WTC11 (cell line): Measurements from ENCODE around the gene TMEM258. TPM values are rescaled to one million over a fixed set of nuclear protein-coding genes. Genes with fewer than 3 reads are reported as not detected.

Experiments used
- ATAC-seq: fragments of 200-7000 bp; cut with Tn5 transposase; 2 replicates; pipeline ENCODE4 v1.10.0; 2021; ENCODE audit warnings: mild to moderate bottlenecking, moderate library complexity
- CTCF ChIA-PET: fragments of 300-600 bp; sonication (Branson Sonifier 250); formaldehyde crosslinking; loops from one replicate; lab custom pipeline; 2021; ENCODE audit warnings: antibody characterized with exemption; lab: Charles Lee
- POLR2A ChIA-PET: fragments of 350-600 bp; sonication (Branson Sonifier 250); formaldehyde crosslinking; loops from one replicate; lab custom pipeline; 2021; ENCODE audit warnings: antibody characterized with exemption; lab: Charles Lee
- DNase-seq: peaks from one replicate; pipeline ENCODE4 v3.0.0; 2021; ENCODE audit warnings: low spot score
- H3K27ac Mint-ChIP-seq: 2 replicates; pipeline ENCODE4 v1.8.0; 2021; ENCODE audit warnings: mixed read lengths
- H3K27me3 Mint-ChIP-seq: 2 replicates; pipeline ENCODE4 v1.8.0; 2021; ENCODE audit warnings: low read depth, mild to moderate bottlenecking, moderate library complexity, mixed read lengths
- H3K36me3 Mint-ChIP-seq: 2 replicates; pipeline ENCODE4 v1.8.0; 2021; ENCODE audit warnings: mixed read lengths
- H3K4me1 Mint-ChIP-seq: 2 replicates; pipeline ENCODE4 v1.8.0; 2022; ENCODE audit warnings: mixed read lengths
- H3K4me3 Mint-ChIP-seq: 2 replicates; pipeline ENCODE4 v1.8.0; 2021; ENCODE audit warnings: mild to moderate bottlenecking, moderate library complexity, mixed read lengths
- H3K9me3 Mint-ChIP-seq: 2 replicates; pipeline ENCODE4 v1.8.0; 2021; ENCODE audit warnings: mixed read lengths
- CREB1 ChIP-seq: sonication (generic); formaldehyde crosslinking; IDR thresholded peaks from 2 replicates; pipeline ENCODE4 v1.8.0; 2023; ENCODE audit warnings: mild to moderate bottlenecking, missing genetic modification reagents
- ELF4 ChIP-seq: sonication (generic); formaldehyde crosslinking; IDR thresholded peaks from 2 replicates; pipeline ENCODE4 v1.8.1; 2022; ENCODE audit warnings: low read depth, mild to moderate bottlenecking, moderate library complexity, missing genetic modification reagents
- EMX1 ChIP-seq: fragments of 250-450 bp; sonication (Bioruptor Pico); IDR thresholded peaks from 2 replicates; pipeline ENCODE4 v1.8.0; 2021; ENCODE audit warnings: mild to moderate bottlenecking
- JUN ChIP-seq: sonication (generic); formaldehyde crosslinking; IDR thresholded peaks from 2 replicates; pipeline ENCODE4 v1.8.0; 2023; ENCODE audit warnings: mild to moderate bottlenecking, missing genetic modification reagents
- MXD4 ChIP-seq: fragments of 250-450 bp; sonication (Bioruptor Pico); IDR thresholded peaks from 2 replicates; pipeline ENCODE4 v1.8.0; 2021; ENCODE audit warnings: mild to moderate bottlenecking, moderate library complexity, borderline replicate concordance
- NFE2L1 ChIP-seq: sonication (generic); formaldehyde crosslinking; IDR thresholded peaks from 2 replicates; pipeline ENCODE4 v1.8.1; 2023; ENCODE audit warnings: missing genetic modification reagents
- NR3C1 ChIP-seq: sonication (generic); formaldehyde crosslinking; conservative IDR thresholded peaks from 2 replicates; pipeline ENCODE4 v1.8.1; 2023; ENCODE audit warnings: low read depth, mild to moderate bottlenecking, missing genetic modification reagents
- OVOL2 ChIP-seq: fragments of 250-450 bp; sonication (Bioruptor Pico); IDR thresholded peaks from 2 replicates; pipeline ENCODE4 v1.9.0; 2021; ENCODE audit warnings: mild to moderate bottlenecking, borderline replicate concordance
- RORB ChIP-seq: fragments of 250-450 bp; sonication (Bioruptor Pico); IDR thresholded peaks from 2 replicates; pipeline ENCODE4 v1.9.0; 2021; ENCODE audit warnings: mild to moderate bottlenecking
- SP1 ChIP-seq: sonication (generic); formaldehyde crosslinking; conservative IDR thresholded peaks from 2 replicates; pipeline ENCODE4 v1.8.1; 2022; ENCODE audit warnings: missing genetic modification reagents
- ZNF121 ChIP-seq: sonication (generic); formaldehyde crosslinking; IDR thresholded peaks from 2 replicates; pipeline ENCODE4 v1.8.0; 2023; ENCODE audit warnings: missing genetic modification reagents
- ZNF423 ChIP-seq: fragments of 250-450 bp; sonication (Bioruptor Pico); IDR thresholded peaks from 2 replicates; pipeline ENCODE4 v2.1.2; 2022; ENCODE audit warnings: mild to moderate bottlenecking, moderate library complexity
- ZNF671 ChIP-seq: fragments of 250-450 bp; sonication (Bioruptor Pico); IDR thresholded peaks from 2 replicates; pipeline ENCODE4 v1.8.0; 2021; ENCODE audit warnings: mild to moderate bottlenecking
- total RNA-seq: library from RNA; stranded (reverse); gene quantifications from 3 replicates; pipeline ENCODE4 v1.2.3, GENCODE V29; 2021
- TF ChIP-seq, protein P1 (sequence below): sonication (generic); formaldehyde crosslinking; IDR thresholded peaks from 2 replicates; pipeline ENCODE4 v1.8.0; 2022; ENCODE audit warnings: missing genetic modification reagents
- TF ChIP-seq, protein P2 (sequence below): fragments of 250-450 bp; sonication (Bioruptor Pico); IDR thresholded peaks from 2 replicates; pipeline ENCODE4 v1.9.0; 2021; ENCODE audit warnings: mild to moderate bottlenecking, borderline replicate concordance
- TF ChIP-seq, protein P3 (sequence below): sonication (generic); formaldehyde crosslinking; IDR thresholded peaks from 2 replicates; pipeline ENCODE4 v1.8.0; 2023; ENCODE audit warnings: missing genetic modification reagents
- TF ChIP-seq, protein P4 (sequence below): fragments of 250-450 bp; sonication (Bioruptor Pico); IDR thresholded peaks from 2 replicates; pipeline ENCODE4 v1.8.0; 2021; ENCODE audit warnings: mild to moderate bottlenecking
- TF ChIP-seq, protein P5 (sequence below): sonication (generic); formaldehyde crosslinking; IDR thresholded peaks from 2 replicates; pipeline ENCODE4 v1.8.0; 2022; ENCODE audit warnings: mild to moderate bottlenecking, missing genetic modification reagents
- TF ChIP-seq, protein P6 (sequence below): sonication (generic); formaldehyde crosslinking; conservative IDR thresholded peaks from 2 replicates; pipeline ENCODE4 v1.8.1; 2023; ENCODE audit warnings: mild to moderate bottlenecking, low read depth, missing genetic modification reagents, moderate library complexity

TMEM258 gene
- total RNA-seq, 1 experiment from 2014 or later, result 175 TPM

DNA sequence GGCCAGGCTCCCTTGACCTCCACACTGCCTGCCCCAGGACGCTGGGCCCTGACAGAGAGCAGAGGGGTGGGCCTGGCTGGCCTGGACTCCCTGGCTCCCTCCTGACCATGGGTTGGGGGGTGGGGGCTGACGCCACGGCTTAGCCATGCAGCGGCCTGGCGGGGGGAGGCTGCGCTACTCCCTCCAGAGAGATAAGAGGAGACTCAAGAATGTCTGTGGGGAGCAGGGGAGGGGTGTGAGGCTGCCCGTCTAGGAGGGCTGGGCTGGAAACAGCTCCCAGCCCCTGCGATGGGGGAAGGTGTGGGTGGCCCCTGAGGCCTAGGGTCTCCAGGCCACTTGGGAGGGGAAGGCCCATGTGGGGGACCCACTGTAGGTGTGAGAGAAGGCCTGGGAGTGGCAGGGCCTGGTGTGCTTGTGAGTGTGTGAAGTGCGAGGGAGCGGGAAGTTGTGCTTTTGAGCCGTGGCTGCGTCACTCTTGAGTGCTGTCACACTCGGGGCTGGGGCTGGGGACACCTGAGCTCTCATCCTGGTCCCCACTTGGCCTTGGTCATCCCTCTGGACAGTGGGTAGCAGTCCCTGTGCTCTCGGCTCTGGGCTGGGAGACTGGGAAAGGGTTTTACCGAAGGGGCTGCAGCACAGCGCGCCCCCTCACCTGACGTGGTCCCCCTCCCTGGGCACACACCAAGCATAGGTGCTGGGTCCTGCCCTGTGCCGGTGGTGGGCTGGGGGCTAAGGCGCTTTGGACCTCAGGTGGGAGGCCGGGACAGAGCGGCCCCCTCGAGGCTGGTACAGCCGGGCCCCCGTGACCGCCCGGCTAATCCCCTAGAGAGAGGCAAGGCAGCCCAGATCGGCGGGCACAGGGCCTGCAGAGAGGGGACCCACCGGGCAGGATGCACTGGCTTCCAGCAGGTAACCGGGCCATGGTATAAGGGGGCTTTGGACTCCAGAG is 37.6 kb downstream of the TMEM258 start:
- TF ChIP-seq ZNF423 (CRISPR knock-in tag), result no peak
- TF ChIP-seq, protein P1, sequence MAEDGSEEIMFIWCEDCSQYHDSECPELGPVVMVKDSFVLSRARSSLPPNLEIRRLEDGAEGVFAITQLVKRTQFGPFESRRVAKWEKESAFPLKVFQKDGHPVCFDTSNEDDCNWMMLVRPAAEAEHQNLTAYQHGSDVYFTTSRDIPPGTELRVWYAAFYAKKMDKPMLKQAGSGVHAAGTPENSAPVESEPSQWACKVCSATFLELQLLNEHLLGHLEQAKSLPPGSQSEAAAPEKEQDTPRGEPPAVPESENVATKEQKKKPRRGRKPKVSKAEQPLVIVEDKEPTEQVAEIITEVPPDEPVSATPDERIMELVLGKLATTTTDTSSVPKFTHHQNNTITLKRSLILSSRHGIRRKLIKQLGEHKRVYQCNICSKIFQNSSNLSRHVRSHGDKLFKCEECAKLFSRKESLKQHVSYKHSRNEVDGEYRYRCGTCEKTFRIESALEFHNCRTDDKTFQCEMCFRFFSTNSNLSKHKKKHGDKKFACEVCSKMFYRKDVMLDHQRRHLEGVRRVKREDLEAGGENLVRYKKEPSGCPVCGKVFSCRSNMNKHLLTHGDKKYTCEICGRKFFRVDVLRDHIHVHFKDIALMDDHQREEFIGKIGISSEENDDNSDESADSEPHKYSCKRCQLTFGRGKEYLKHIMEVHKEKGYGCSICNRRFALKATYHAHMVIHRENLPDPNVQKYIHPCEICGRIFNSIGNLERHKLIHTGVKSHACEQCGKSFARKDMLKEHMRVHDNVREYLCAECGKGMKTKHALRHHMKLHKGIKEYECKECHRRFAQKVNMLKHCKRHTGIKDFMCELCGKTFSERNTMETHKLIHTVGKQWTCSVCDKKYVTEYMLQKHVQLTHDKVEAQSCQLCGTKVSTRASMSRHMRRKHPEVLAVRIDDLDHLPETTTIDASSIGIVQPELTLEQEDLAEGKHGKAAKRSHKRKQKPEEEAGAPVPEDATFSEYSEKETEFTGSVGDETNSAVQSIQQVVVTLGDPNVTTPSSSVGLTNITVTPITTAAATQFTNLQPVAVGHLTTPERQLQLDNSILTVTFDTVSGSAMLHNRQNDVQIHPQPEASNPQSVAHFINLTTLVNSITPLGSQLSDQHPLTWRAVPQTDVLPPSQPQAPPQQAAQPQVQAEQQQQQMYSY, result no peak
- no peak for TF ChIP-seq ELF4
- no peak for TF ChIP-seq NR3C1 (CRISPR knock-in tag)
- no peak for TF ChIP-seq OVOL2 (CRISPR knock-in tag)
- TF ChIP-seq ZNF121, result no peak
- no peak for TF ChIP-seq RORB (CRISPR knock-in tag)
- TF ChIP-seq, protein P2, sequence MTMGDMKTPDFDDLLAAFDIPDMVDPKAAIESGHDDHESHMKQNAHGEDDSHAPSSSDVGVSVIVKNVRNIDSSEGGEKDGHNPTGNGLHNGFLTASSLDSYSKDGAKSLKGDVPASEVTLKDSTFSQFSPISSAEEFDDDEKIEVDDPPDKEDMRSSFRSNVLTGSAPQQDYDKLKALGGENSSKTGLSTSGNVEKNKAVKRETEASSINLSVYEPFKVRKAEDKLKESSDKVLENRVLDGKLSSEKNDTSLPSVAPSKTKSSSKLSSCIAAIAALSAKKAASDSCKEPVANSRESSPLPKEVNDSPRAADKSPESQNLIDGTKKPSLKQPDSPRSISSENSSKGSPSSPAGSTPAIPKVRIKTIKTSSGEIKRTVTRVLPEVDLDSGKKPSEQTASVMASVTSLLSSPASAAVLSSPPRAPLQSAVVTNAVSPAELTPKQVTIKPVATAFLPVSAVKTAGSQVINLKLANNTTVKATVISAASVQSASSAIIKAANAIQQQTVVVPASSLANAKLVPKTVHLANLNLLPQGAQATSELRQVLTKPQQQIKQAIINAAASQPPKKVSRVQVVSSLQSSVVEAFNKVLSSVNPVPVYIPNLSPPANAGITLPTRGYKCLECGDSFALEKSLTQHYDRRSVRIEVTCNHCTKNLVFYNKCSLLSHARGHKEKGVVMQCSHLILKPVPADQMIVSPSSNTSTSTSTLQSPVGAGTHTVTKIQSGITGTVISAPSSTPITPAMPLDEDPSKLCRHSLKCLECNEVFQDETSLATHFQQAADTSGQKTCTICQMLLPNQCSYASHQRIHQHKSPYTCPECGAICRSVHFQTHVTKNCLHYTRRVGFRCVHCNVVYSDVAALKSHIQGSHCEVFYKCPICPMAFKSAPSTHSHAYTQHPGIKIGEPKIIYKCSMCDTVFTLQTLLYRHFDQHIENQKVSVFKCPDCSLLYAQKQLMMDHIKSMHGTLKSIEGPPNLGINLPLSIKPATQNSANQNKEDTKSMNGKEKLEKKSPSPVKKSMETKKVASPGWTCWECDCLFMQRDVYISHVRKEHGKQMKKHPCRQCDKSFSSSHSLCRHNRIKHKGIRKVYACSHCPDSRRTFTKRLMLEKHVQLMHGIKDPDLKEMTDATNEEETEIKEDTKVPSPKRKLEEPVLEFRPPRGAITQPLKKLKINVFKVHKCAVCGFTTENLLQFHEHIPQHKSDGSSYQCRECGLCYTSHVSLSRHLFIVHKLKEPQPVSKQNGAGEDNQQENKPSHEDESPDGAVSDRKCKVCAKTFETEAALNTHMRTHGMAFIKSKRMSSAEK (CRISPR knock-in tag), result no peak
- no peak for TF ChIP-seq NFE2L1 (CRISPR knock-in tag)
- TF ChIP-seq, protein P3, sequence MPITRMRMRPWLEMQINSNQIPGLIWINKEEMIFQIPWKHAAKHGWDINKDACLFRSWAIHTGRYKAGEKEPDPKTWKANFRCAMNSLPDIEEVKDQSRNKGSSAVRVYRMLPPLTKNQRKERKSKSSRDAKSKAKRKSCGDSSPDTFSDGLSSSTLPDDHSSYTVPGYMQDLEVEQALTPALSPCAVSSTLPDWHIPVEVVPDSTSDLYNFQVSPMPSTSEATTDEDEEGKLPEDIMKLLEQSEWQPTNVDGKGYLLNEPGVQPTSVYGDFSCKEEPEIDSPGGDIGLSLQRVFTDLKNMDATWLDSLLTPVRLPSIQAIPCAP (CRISPR knock-in tag), result no peak
- no peak for TF ChIP-seq JUN (CRISPR knock-in tag)
- TF ChIP-seq SP1 (CRISPR knock-in tag), result no peak
- ChIA-PET CTCF (interaction anchor here (0.8 to 3.5 kb wide), 5 partner anchors 11 to 33 kb away, joined by 3 to 23 read pairs (median 8); no protein-coding TSS in a partner anchor), POLR2A (no interaction called here)
- H3K36me3 Mint-ChIP-seq, result no peaks in the 10 kb centered on the region
- H3K27me3 Mint-ChIP-seq, result peaks cover 34% of the 10 kb centered on the region
- H3K27ac Mint-ChIP-seq, result no peak overlapping the region
- H3K4me3 Mint-ChIP-seq, result no peak overlapping the region
- no peak for DNase-seq
- H3K4me1 Mint-ChIP-seq, result peaks cover 22% of the 10 kb centered on the region
- H3K9me3 Mint-ChIP-seq, result no peaks in the 10 kb centered on the region
- ATAC-seq, result no peak

DNA sequence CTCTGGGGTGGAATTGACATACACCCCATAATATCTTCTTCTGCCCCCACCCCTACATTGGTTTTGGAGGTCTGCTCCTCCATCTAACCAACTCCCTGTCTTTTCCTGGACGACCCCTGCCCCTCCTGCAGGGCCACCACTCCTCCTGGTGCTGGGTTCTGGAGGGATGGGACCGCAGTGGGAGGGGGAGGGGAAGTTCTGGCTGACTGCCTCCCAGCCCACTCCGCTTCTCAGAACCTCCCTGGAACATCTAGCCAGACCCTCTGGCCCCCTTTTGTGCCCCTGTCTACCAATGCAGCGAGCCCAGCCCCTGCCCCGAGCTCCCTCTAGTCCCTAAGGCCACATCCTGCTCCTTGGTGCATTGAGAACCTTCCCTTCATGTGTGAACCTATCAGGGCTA is 38.7 kb downstream of the TMEM258 start:
- Mint-ChIP-seq H3K27me3 (peaks cover 37% of the 10 kb centered on the region), H3K9me3 (no peaks in the 10 kb centered on the region), H3K4me3 (peak overlapping the region; percentile 77), H3K27ac (no peak overlapping the region), H3K4me1 (peaks cover 30% of the 10 kb centered on the region), H3K36me3 (no peaks in the 10 kb centered on the region)
- ATAC-seq (no peak), DNase-seq (no peak)
- POLR2A ChIA-PET, result no interaction called here
- CTCF ChIA-PET, result interaction anchor here (0.6 to 3.5 kb wide), 18 partner anchors 8 to 1164 kb away, joined by 3 to 23 read pairs (median 4); no protein-coding TSS in a partner anchor
- no peak for TF ChIP-seq CREB1 (CRISPR knock-in tag)
- no peak for TF ChIP-seq ZNF121
- TF ChIP-seq, protein P4, sequence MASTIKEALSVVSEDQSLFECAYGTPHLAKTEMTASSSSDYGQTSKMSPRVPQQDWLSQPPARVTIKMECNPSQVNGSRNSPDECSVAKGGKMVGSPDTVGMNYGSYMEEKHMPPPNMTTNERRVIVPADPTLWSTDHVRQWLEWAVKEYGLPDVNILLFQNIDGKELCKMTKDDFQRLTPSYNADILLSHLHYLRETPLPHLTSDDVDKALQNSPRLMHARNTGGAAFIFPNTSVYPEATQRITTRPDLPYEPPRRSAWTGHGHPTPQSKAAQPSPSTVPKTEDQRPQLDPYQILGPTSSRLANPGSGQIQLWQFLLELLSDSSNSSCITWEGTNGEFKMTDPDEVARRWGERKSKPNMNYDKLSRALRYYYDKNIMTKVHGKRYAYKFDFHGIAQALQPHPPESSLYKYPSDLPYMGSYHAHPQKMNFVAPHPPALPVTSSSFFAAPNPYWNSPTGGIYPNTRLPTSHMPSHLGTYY (CRISPR knock-in tag), result no peak
- TF ChIP-seq, protein P5, sequence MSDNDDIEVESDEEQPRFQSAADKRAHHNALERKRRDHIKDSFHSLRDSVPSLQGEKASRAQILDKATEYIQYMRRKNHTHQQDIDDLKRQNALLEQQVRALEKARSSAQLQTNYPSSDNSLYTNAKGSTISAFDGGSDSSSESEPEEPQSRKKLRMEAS, result no peak
- TF ChIP-seq MXD4, result no peak
- no peak for TF ChIP-seq EMX1 (CRISPR knock-in tag)
- no peak for TF ChIP-seq ZNF671 (CRISPR knock-in tag)
- TF ChIP-seq, protein P6, sequence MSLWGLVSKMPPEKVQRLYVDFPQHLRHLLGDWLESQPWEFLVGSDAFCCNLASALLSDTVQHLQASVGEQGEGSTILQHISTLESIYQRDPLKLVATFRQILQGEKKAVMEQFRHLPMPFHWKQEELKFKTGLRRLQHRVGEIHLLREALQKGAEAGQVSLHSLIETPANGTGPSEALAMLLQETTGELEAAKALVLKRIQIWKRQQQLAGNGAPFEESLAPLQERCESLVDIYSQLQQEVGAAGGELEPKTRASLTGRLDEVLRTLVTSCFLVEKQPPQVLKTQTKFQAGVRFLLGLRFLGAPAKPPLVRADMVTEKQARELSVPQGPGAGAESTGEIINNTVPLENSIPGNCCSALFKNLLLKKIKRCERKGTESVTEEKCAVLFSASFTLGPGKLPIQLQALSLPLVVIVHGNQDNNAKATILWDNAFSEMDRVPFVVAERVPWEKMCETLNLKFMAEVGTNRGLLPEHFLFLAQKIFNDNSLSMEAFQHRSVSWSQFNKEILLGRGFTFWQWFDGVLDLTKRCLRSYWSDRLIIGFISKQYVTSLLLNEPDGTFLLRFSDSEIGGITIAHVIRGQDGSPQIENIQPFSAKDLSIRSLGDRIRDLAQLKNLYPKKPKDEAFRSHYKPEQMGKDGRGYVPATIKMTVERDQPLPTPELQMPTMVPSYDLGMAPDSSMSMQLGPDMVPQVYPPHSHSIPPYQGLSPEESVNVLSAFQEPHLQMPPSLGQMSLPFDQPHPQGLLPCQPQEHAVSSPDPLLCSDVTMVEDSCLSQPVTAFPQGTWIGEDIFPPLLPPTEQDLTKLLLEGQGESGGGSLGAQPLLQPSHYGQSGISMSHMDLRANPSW (CRISPR knock-in tag), result no peak
